ENCODE data around the gene CPNE7.

CPNE7 gene

GRCh38 chr16:89549007-89549700, 26.4 kb upstream of the CPNE7 start:
- no peak for DNase-seq

GRCh38 chr16:89550421-89551007, 25.0 kb upstream of the CPNE7 start:
- no peak for DNase-seq

DNA sequence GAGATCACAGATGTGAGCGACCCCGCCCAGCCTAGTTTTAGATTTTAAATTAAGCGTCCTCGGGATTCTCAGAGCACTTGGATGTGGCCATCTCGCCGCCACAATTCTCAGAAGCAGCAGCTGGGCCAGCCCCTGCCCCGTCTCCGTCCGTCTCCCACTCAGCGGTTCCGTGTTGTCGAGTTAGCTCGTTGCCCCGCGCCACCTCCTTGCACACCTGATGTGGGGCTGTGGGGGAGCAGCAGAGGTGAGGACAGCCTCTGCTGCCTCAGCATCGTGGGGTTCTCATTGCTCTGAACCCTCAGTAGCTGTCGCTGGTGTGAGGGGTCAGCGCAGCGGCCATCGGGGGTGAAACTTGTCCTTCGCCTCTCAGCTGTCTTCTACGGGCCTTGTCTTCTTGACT, 23.2 kb upstream of the CPNE7 start:
- no peak for DNase-seq

GRCh38 chr16:89552913-89553312, 22.6 kb upstream of the CPNE7 start:
- no peak for DNase-seq

DNA sequence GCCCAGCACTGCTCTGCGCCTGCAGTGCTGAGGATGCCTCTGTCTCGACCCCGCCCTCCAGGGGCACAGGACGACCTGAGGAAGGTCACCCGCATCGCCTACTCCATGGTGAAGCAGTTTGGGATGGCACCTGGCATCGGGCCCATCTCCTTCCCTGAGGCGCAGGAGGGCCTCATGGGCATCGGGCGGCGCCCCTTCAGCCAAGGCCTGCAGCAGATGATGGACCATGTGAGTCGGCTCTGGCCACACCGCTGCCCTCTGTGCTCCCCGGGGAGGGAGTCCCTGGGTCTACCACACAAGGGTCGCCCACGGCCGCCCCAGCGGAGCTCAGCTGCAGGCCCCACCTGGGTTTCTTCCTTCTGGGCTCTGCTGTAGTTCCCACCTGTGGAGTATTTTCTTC, 21.8 kb upstream of the CPNE7 start:
- no peak for DNase-seq

GRCh38 chr16:89554343-89554742, 21.2 kb upstream of the CPNE7 start:
- no peak for DNase-seq

DNA sequence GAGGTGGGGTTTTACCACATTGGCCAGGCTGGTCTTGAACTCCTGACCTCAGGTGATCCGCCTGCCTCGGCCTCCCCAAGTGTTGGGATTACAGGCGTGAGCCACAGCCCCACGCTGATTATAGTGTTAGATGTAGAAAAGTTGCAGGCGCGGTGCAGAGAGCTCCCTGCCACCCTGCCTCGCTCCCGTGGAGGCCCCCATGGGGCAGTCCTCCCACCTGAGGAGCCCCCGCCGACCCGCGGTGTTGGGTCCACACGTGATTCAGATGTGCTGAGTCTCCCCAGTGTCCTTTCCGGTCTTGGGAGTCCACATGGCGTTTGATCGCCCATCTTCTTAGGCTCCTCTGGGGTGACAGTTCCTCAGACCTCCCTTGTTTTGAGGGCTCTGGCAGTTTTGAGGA, 20.3 kb upstream of the CPNE7 start:
- DNase-seq: no peak

DNA sequence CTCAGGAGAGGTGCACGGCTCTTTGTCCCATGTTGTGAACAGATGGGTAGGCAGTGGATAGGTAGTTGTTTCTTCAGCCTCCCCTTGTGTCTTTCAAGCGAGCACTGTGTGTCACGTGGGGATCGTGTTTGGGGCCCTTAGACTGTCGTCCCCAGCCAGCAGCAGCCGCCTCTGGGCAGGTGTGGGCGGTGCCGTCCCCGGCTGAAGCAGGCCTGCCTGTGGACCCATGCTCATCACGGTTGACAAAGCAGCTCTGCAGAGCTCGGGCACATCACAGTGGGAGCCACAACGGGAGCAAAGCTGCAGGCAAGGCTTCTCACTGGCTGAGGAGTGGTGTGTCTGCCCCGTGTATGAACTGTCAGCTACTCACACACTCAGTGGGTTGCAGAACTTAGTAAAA, 19.8 kb upstream of the CPNE7 start:
- no peak for DNase-seq

DNA sequence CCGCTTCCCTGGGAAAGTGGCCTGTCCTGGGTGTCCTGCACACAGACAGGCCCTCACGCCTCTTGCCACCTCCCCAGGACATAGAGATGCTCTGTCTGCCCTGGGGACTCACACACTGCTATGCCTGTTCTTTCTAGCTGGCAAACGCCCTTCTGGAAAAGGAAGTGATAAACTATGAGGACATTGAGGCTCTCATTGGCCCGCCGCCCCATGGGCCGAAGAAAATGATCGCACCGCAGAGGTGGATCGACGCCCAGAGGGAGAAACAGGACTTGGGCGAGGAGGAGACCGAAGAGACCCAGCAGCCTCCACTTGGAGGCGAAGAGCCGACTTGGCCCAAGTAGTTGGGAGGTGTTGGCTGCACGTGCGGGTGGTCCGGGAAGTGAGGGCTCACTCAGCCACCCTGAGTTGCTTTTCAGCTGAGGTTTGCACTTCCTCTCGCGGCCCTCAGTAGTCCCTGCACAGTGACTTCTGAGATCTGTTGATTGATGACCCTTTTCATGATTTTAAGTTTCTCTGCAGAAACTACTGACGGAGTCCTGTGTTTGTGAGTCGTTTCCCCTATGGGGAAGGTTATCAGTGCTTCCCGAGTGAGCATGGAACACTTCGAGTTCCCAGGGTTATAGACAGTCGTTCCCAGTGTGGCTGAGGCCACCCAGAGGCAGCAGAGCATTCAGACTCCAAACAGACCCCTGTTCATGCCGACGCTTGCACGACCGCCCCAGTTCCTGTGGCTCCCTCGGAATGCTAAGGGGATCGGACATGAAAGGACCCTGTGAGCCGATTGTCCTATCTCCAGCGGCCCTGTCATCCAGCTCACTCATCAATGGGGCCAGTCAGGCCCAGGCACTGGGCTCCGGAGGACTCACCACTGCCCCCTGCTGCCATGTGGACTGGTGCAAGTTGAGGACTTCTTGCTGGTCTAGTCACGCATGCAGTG, 18.5 kb upstream of the CPNE7 start:
- peak; percentile 57 for DNase-seq

DNA sequence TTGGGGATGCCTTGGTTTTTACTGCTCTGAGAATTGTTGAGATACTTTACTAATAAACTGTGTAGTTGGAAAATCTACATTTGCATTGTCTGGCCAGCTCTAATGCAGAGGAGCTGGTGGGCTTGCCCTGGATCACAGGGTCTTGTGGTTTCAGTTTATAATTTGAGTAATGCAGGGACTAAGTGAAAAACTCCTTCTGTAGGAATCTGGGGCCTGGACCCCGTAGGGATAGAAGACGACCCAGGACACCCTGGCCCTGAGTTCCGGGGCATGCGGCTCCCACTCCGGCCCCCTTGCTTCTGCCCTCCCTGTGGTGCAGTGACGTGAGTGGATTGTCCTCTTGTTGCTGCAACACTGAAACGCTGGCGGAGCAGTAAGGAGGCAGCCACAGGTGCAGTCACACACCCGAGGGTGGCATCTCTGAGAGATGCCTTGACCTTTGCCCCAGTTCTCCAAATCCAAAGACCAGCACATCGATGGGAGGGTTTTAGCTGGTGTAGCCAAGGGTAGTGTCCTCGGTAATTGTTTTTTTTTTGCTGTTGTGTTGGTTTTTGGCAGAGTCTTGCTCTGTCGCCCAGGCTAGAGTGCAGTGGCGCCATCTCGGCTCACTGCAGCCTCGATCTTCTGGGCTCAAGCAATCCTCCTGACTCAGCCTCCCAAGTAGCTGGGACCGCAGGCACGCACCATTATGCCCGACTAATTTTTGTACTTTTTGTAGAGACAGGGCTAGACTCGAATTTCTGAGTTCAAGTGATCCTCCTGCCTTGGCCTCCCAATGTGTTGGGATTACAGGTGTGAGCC, 17.7 kb upstream of the CPNE7 start:
- no peak for DNase-seq

- peak; percentile 96 for DNase-seq
Observed at GRCh38 chr16:89560378-89561141, 15.0 kb upstream of the CPNE7 start, which contains the start of gene RPL13. Gene RPL13, plus strand, starts transcription at chr16:89560682. Its CDS starts 278 bp downstream, at chr16:89560960.

DNA sequence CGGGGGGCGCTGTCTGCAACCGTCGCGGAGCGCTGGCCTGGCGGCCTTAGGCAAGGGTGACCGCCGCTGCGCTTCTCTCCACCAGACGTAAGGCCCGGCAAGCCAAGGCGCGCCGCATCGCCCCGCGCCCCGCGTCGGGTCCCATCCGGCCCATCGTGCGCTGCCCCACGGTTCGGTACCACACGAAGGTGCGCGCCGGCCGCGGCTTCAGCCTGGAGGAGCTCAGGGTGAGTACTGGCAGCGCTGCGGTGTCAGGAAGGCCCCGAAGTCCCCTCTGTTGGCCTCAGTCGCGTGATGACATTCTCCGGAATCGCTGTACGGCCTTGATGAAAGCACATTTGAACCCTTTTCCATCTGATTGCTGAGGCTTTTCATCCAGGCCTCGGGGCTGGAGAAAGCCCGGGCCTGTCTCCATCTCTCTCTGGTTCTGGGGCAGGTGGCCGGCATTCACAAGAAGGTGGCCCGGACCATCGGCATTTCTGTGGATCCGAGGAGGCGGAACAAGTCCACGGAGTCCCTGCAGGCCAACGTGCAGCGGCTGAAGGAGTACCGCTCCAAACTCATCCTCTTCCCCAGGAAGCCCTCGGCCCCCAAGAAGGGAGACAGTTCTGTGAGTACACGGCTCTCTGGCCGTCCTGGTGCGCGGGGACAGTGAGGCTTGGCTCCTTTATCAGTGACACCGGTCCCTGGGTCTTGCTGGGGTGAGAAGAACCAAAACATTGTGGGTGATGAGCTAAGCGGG, 14.2 kb upstream of the CPNE7 start:
- no peak for DNase-seq

GRCh38 chr16:89561884-89562599, 13.5 kb upstream of the CPNE7 start:
- DNase-seq: no peak

GRCh38 chr16:89562939-89563338, 12.6 kb upstream of the CPNE7 start:
- DNase-seq: no peak

- no peak for DNase-seq
Observed at GRCh38 chr16:89563639-89564392, 11.7 kb upstream of the CPNE7 start.

GRCh38 chr16:89564476-89565255, 10.9 kb upstream of the CPNE7 start:
- DNase-seq: no peak

DNA sequence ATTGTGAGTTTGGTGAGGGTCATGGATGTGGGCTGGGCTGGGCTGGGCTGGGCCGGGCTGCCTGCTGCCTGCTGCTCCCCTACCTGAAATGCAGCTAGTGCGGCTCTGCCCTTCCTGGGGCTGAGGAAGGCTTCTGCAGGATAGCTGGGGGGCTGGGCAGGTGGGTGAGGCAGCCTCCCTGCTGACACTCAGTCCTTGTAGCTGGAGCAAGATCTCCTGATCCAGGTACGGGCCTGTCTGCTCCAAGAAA, 10.4 kb upstream of the CPNE7 start:
- peak; percentile 24 for DNase-seq

DNA sequence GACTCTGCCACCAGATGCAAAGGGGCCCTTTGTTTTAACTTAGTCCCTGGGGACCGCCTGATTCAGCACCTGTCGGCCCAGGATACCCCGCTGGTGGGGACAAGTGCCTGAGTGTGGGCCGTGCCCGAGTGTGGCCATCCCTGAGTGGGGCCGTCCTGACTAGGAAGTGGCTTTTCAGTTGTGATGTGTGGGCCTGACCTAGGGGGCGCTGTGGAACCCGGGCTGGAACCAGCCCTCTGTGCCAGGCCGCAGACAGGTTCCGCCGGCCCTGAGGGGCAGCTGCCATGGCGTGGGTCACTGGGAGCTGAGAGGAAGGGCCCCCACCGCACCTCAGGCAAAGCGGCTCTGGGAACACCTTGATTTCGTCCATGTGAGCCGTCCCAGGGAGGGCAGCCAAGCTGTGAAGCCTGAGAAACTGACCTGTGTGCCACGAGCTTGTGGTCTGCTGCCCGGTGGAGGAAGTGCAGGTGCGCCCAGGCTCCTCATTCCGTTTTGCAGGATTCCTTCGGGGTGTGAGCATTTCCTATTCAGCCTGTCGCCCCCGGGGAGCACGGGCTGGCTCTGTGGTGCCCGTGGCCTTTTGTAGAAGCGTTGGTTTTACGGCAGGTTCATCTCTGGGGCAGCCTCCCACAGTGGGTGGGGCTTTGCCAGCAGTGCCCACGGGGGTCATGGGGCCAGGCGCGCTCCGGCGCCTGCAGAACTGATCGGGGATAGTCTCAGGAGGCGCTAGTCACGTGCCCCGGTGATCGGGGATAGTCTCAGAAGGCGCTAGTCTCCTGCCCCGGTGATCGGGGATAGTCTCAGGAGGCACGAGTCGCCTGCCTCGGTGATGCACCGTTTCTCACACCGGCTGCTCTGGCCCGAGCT, 9.8 kb upstream of the CPNE7 start:
- peak; percentile 25 for DNase-seq

Measured in fibroblast of skin of right quadriceps (primary cell).